Measurements from ENCODE around the gene OR10Z1.

Gene OR10Z1

GRCh38 chr1:158604968-158605367, at the start of gene OR10Z1:
TSS of gene OR10Z1 (plus strand) at chr1:158605268. CDS start at chr1:158606439, 1,171 bp downstream.
- no peak for DNase-seq (ENCODE audit: low read depth)
- no peak for TF ChIP-seq MAX (IDR thresholded peaks at IDR 0.05; ENCODE audit: low read depth, low read length)
- TF ChIP-seq MYC (IDR thresholded peaks at IDR 0.05; ENCODE audit: low read depth, low read length), result no peak
- no peak for TF ChIP-seq CTCF (IDR thresholded peaks at IDR 0.05; ENCODE audit: low read depth, low read length)
- no peak for TF ChIP-seq POLR2A (IDR thresholded peaks at IDR 0.05; ENCODE audit: extremely low read depth, insufficient read length)
- no peak within 1 kb of the TSS for H3K4me3 ChIP-seq (ENCODE audit: low read depth, low read length)

- DNase-seq (ENCODE audit: low read depth), result no peak
- TF ChIP-seq MAX (IDR thresholded peaks at IDR 0.05; ENCODE audit: low read depth, low read length) (no peak), POLR2A (IDR thresholded peaks at IDR 0.05; ENCODE audit: extremely low read depth, insufficient read length) (no peak), CTCF (IDR thresholded peaks at IDR 0.05; ENCODE audit: low read depth, low read length) (no peak), MYC (IDR thresholded peaks at IDR 0.05; ENCODE audit: low read depth, low read length) (no peak)
- no peak overlapping the region for H3K4me3 ChIP-seq (ENCODE audit: low read depth, low read length)
Observed at GRCh38 chr1:158559696-158560095, 45.4 kb upstream of the OR10Z1 start.

- TF ChIP-seq MAX (IDR thresholded peaks at IDR 0.05; ENCODE audit: low read depth, low read length) (no peak), MYC (IDR thresholded peaks at IDR 0.05; ENCODE audit: low read depth, low read length) (no peak), CTCF (IDR thresholded peaks at IDR 0.05; ENCODE audit: low read depth, low read length) (no peak), POLR2A (IDR thresholded peaks at IDR 0.05; ENCODE audit: extremely low read depth, insufficient read length) (no peak)
- DNase-seq (ENCODE audit: low read depth), result peak; percentile 31
- no peak overlapping the region for H3K4me3 ChIP-seq (ENCODE audit: low read depth, low read length)
Observed at GRCh38 chr1:158563853-158564252, 41.2 kb upstream of the OR10Z1 start.

- peak; percentile 83 for DNase-seq (ENCODE audit: low read depth)
- H3K4me3 ChIP-seq (ENCODE audit: low read depth, low read length), result no peak overlapping the region
- TF ChIP-seq MYC (IDR thresholded peaks at IDR 0.05; ENCODE audit: low read depth, low read length) (no peak), CTCF (IDR thresholded peaks at IDR 0.05; ENCODE audit: low read depth, low read length) (no peak), MAX (IDR thresholded peaks at IDR 0.05; ENCODE audit: low read depth, low read length) (no peak), POLR2A (IDR thresholded peaks at IDR 0.05; ENCODE audit: extremely low read depth, insufficient read length) (no peak)
Observed at GRCh38 chr1:158564608-158565007, 40.5 kb upstream of the OR10Z1 start.

- H3K4me3 ChIP-seq (ENCODE audit: low read depth, low read length), result no peak within 1 kb of the TSS
- no peak for DNase-seq (ENCODE audit: low read depth)
- no peak for TF ChIP-seq MYC (IDR thresholded peaks at IDR 0.05; ENCODE audit: low read depth, low read length)
- TF ChIP-seq POLR2A (IDR thresholded peaks at IDR 0.05; ENCODE audit: extremely low read depth, insufficient read length), result no peak
- TF ChIP-seq CTCF (IDR thresholded peaks at IDR 0.05; ENCODE audit: low read depth, low read length), result no peak
- TF ChIP-seq MAX (IDR thresholded peaks at IDR 0.05; ENCODE audit: low read depth, low read length), result no peak
Observed at GRCh38 chr1:158570480-158570879, 34.6 kb upstream of the OR10Z1 start, which contains the start of gene OR6P1. TSS of gene OR6P1 (minus strand) at chr1:158570580. CDS start at chr1:158563604, 6,976 bp downstream.
